GM12878 (cell line): ENCODE data around the gene GRIN3A. TPM values are rescaled to one million over a fixed set of nuclear protein-coding genes. Genes with fewer than 3 reads are reported as not detected.

ENCODE experiments used
- ATAC-seq: fragments of 200-7000 bp; cut with Tn5 transposase; 3 replicates; pipeline ENCODE4 v1.9.1; 2020; ENCODE audit warnings: mild to moderate bottlenecking, moderate library complexity
- BruUV-seq: library from RNA; stranded (reverse); fragments of 400-500 nt; replicated peaks from 2 replicates; lab custom pipeline; 2021; lab: Mats Ljungman, UMichigan
- CTCF ChIA-PET: fragments of 300-600 bp; sonication (Branson Sonifier 250); formaldehyde crosslinking; extraction: SDS; loops from one replicate; lab custom pipeline; 2021; ENCODE audit warnings: inconsistent platforms; lab: Yijun Ruan, JAX
- POLR2A ChIA-PET: fragments of 350-600 bp; formaldehyde crosslinking; extraction: SDS; loops from one replicate; lab custom pipeline; 2021; ENCODE audit warnings: inconsistent platforms; lab: Charles Lee
- RAD21 ChIA-PET: fragments of 300-600 bp; sonication (Branson Sonifier 250); formaldehyde crosslinking; loops from one replicate; lab custom pipeline; 2023; ENCODE audit warnings: antibody characterized with exemption; ENCODE audit not compliant: unreplicated experiment; lab: Charles Lee
- SMC1A ChIA-PET: fragments of 300-600 bp; sonication (Branson Sonifier 250); formaldehyde crosslinking; loops from one replicate; lab custom pipeline; 2023; ENCODE audit not compliant: unreplicated experiment, uncharacterized antibody; lab: Charles Lee
- DNase-seq: peaks from one replicate; pipeline ENCODE4 v3.0.0-alpha.2; 2011; ENCODE audit warnings: low read depth, low spot score
- FAIRE-seq: peaks from 3 replicates; lab custom pipeline; 2011; peaks lifted over from hg19 to GRCh38; lab: Jason Lieb, UNC
- H2AFZ ChIP-seq: 2 replicates; pipeline ENCODE4 v1.6.0; 2011; ENCODE audit warnings: low read depth, low read length, control low read depth; ENCODE audit not compliant: control insufficient read depth
- H3K27ac ChIP-seq: 2 replicates; pipeline ENCODE4 v1.5.1; 2011; ENCODE audit warnings: control low read depth; ENCODE audit not compliant: control insufficient read depth, insufficient read depth
- H3K27me3 ChIP-seq, 2 experiments: replicated peaks in 1 of 2; 2 replicates each; pipeline versions ENCODE4 v1.6.0 to v1.6.1; 2011; ENCODE audit warnings: low read length in 1 of 2; ENCODE audit not compliant: control insufficient read depth in 2 of 2, insufficient read depth in 2 of 2
- H3K36me3 ChIP-seq, 2 experiments: 2 replicates each; pipeline ENCODE4 v1.5.1; 2011; ENCODE audit warnings: low read length in 1 of 2; ENCODE audit not compliant: control insufficient read depth in 2 of 2, insufficient read depth in 2 of 2
- H3K4me1 ChIP-seq: 2 replicates; pipeline ENCODE4 v1.6.1; 2011; ENCODE audit warnings: mild to moderate bottlenecking, low read length, moderate library complexity, mixed read lengths; ENCODE audit not compliant: control insufficient read depth, insufficient read depth
- H3K4me2 ChIP-seq: 2 replicates; pipeline ENCODE4 v1.6.0; 2011; ENCODE audit warnings: control low read depth; ENCODE audit not compliant: control insufficient read depth, insufficient read depth
- H3K4me3 ChIP-seq: fragments of 200-600 bp; sonication (generic); 2 replicates; pipeline ENCODE4 v1.5.1; 2016
- H3K79me2 ChIP-seq: 2 replicates; pipeline ENCODE4 v1.6.0; 2011; ENCODE audit warnings: low read length; ENCODE audit not compliant: control insufficient read depth, insufficient read depth
- H3K9ac ChIP-seq: 2 replicates; pipeline ENCODE4 v1.8.0; 2011; ENCODE audit warnings: low read length, control low read depth, mixed read lengths; ENCODE audit not compliant: control insufficient read depth, insufficient read depth
- H3K9me3 ChIP-seq: replicated peaks from 3 replicates; pipeline ENCODE4 v1.5.1; 2011; ENCODE audit warnings: mild to moderate bottlenecking, low read length; ENCODE audit not compliant: control insufficient read depth, insufficient read depth
- H4K20me1 ChIP-seq: 2 replicates; pipeline ENCODE4 v1.6.0; 2011; ENCODE audit not compliant: control insufficient read depth, insufficient read depth
- CTCF ChIP-seq, 3 experiments: IDR thresholded peaks in 2 of 3; conservative IDR thresholded peaks in 1 of 3; 2 replicates each; pipeline ENCODE4 v1.5.1; 2011; ENCODE audit warnings: low read depth in 3 of 3, low read length in 3 of 3, mild to moderate bottlenecking in 3 of 3, control low read depth in 2 of 3, moderate library complexity in 2 of 3, inconsistent platforms in 1 of 3, mixed read lengths in 1 of 3; ENCODE audit not compliant: control insufficient read depth in 2 of 3, insufficient read depth in 1 of 3; ENCODE audit errors: extremely low read depth in 1 of 3
- GABPA ChIP-seq: IDR thresholded peaks from 2 replicates; pipeline ENCODE4 v1.6.1; 2014; ENCODE audit warnings: antibody characterized with exemption, low read depth, mild to moderate bottlenecking, inconsistent platforms
- POLR2A ChIP-seq: IDR thresholded peaks from 2 replicates; pipeline ENCODE4 v1.6.1; 2011; ENCODE audit warnings: low read depth, mild to moderate bottlenecking, low read length
- POLR2AphosphoS5 ChIP-seq: IDR thresholded peaks from 2 replicates; pipeline ENCODE4 v1.6.1; 2011; ENCODE audit warnings: mild to moderate bottlenecking, low read length, inconsistent platforms
- RAD21 ChIP-seq: IDR thresholded peaks from 2 replicates; pipeline ENCODE4 v1.6.1; 2011; ENCODE audit warnings: mild to moderate bottlenecking, low read depth, low read length, moderate library complexity; ENCODE audit not compliant: insufficient read depth
- SMC3 ChIP-seq: IDR thresholded peaks from 2 replicates; pipeline ENCODE4 v1.6.1; 2011; ENCODE audit warnings: low read length, improper control_type of control experiment, borderline replicate concordance
- SRF ChIP-seq, 2 experiments: IDR thresholded peaks; 2 replicates each; pipeline ENCODE4 v1.6.1; 2011; ENCODE audit warnings: low read depth in 2 of 2, low read length in 2 of 2, mild to moderate bottlenecking in 1 of 2, moderate library complexity in 1 of 2
- TCF7 ChIP-seq: IDR thresholded peaks from 2 replicates; pipeline ENCODE4 v1.6.1; 2014; ENCODE audit warnings: antibody characterized with exemption, borderline replicate concordance
- YY1 ChIP-seq: IDR thresholded peaks from 2 replicates; pipeline ENCODE4 v1.6.1; 2011; ENCODE audit warnings: low read depth, mild to moderate bottlenecking, low read length
- ZBTB40 ChIP-seq: fragments of 450-650 bp; IDR thresholded peaks from 2 replicates; pipeline ENCODE4 v1.6.1; 2016; ENCODE audit warnings: mild to moderate bottlenecking, moderate library complexity, borderline replicate concordance
- ZNF217 ChIP-seq: fragments of 450-650 bp; IDR thresholded peaks from 2 replicates; pipeline ENCODE4 v1.6.1; 2017; ENCODE audit warnings: antibody characterized with exemption, mild to moderate bottlenecking
- ZNF274 ChIP-seq: IDR thresholded peaks from one replicate; pipeline ENCODE4 v1.8.0; 2011; ENCODE audit not compliant: insufficient read length, insufficient read depth
- ZNF592 ChIP-seq: fragments of 450-650 bp; IDR thresholded peaks from 2 replicates; pipeline ENCODE4 v1.6.1; 2017; ENCODE audit warnings: mild to moderate bottlenecking, moderate library complexity
- WGBS: methylation state at CpG from one replicate; pipeline ENCODE4 v1.1.6; 2016; ENCODE audit warnings: low lambda C conversion rate; ENCODE audit not compliant: insufficient replicate concordance, insufficient coverage; ENCODE audit errors: missing lambda C conversion rate; 5-methylcytosine and 5-hydroxymethylcytosine counted together
- in situ Hi-C: fragments of 300-500 bp; cut with MboI; formaldehyde crosslinking; loops from 9 replicates; pipeline ENCODE4 v1.14.3; 2018; ENCODE audit warnings: mixed read lengths
- intact Hi-C: fragments of 100-400 bp; cut with micrococcal nuclease; formaldehyde crosslinking; loops from one replicate; pipeline ENCODE4 v1.14.2; 2022; ENCODE audit not compliant: unreplicated experiment
- polyA plus RNA-seq, 11 experiments: library from polyadenylated mRNA; depleted of rRNA in 4 of 11; unstranded in 6 of 11; stranded (reverse) in 5 of 11; fragments of >200 nt; fragmentation: Nextera tagmentation in 4 of 11; fragmentation: Illumina TruSeq in 1 of 11; extraction: Ambion mirVana in 4 of 11; extraction: Trizol in 1 of 11; gene quantifications; 1 replicate in 1 of 11; 2 replicates in 10 of 11; pipeline versions ENCODE4 v1.2.1 to v1.2.3, GENCODE V29; 2011 to 2016; ENCODE audit warnings: inconsistent platforms in 2 of 11, missing spikeins in 2 of 11, low read depth in 1 of 11
- total RNA-seq, 4 experiments: library from RNA; depleted of rRNA in 3 of 4; stranded (reverse); fragments of >200 nt in 3 of 4; fragmentation: Illumina TruSeq in 1 of 4; extraction: Trizol in 1 of 4; gene quantifications; 2 replicates each; pipeline versions ENCODE4 v1.2.1 to v1.2.3, GENCODE V29; 2013 to 2021

Gene GRIN3A
- total and polyA plus RNA-seq, 10 of the 15 experiments (the other 5 are each of a cell fraction or from before 2014, with no cell fraction given), result 0.03 to 0.05 (median 0.04) TPM; not detected in 7

- Histone ChIP-seq H3K27ac (no peak overlapping the region), H3K36me3 (no peaks in the 10 kb centered on the region), H3K4me3 (no peak overlapping the region), H2AFZ (no peak overlapping the region), H3K9me3 (no peaks in the 10 kb centered on the region), H3K4me2 (no peak overlapping the region), H3K4me1 (no peaks in the 10 kb centered on the region), H3K27me3 (no peaks in the 10 kb centered on the region; a peak in 1 of 4 replicates), H4K20me1 (no peaks in the 10 kb centered on the region), H3K79me2 (no peaks in the 10 kb centered on the region), H3K9ac (no peak overlapping the region)
- ChIA-PET RAD21 (no interaction called here), POLR2A (no interaction called here), SMC1A (interaction anchor here (0.6 to 1.2 kb wide), 2 partner anchors 9 to 13 kb away, joined by 3 to 4 read pairs; no protein-coding TSS in a partner anchor), CTCF (interaction anchor here (0.9 to 1.5 kb wide), 6 partner anchors 9 to 126 kb away, joined by 3 to 6 read pairs (median 4); no protein-coding TSS in a partner anchor)
- ATAC-seq (peak; percentile 71), DNase-seq (no peak), FAIRE-seq (peak; percentile 52)
- no TSS peak for BruUV-seq
- in situ Hi-C loops (no loop called here), intact Hi-C loops (loop anchor here (1.0 to 5.0 kb wide), 2 partner anchors 105 to 126 kb away; no protein-coding TSS in a partner anchor)
- WGBS, result 31% methylated on average over 11 of the region's 11 CpGs
- TF ChIP-seq YY1 (0 out of 2 replicates have a peak, but pooled peaks have one; percentile 32), GABPA (no peak), CTCF (IDR thresholded peaks at IDR 0.05 in 2 of 3, conservative IDR thresholded peaks at IDR 0.05 in 1 of 3; ENCODE audit: control insufficient read depth in 2 of 3, extremely low read depth in 1 of 3, insufficient read depth in 1 of 3, low read depth in 3 of 3, low read length in 3 of 3) (peak; percentile 54 to 66 (median 59)), SMC3 (peak; percentile 44; the same call in 1 of the 2 replicates), ZBTB40 (no peak), SRF (IDR thresholded peaks at IDR 0.05; ENCODE audit: low read depth in 2 of 2, low read length in 2 of 2) (no peak), POLR2A (no peak), TCF7 (no peak), ZNF274 (no peak), RAD21 (peak; percentile 69), POLR2AphosphoS5 (no peak), ZNF592 (no peak), ZNF217 (no peak)
Measured at GRCh38 chr9:101601904-101602765, 136.3 kb downstream of the GRIN3A start.
